GM19035 (cell line): Measurements from ENCODE around the gene WNT9B.

Source experiments
- ATAC-seq: cut with Tn5 transposase; IDR thresholded peaks from one replicate; pipeline ENCODE4 v1.9.1; 2021; ENCODE audit not compliant: unreplicated experiment

WNT9B gene

GRCh38 chr17:46851029-46851741, at the start of gene WNT9B:
TSS of gene WNT9B (plus strand) at chr17:46851583. CDS start at chr17:46851639, 56 bp downstream.
- no peak for ATAC-seq

- no peak for ATAC-seq
Observed at GRCh38 chr17:46802800-46803199, 48.6 kb upstream of the WNT9B start.

GRCh38 chr17:46803544-46803943, 47.8 kb upstream of the WNT9B start:
- ATAC-seq: no peak

- ATAC-seq: no peak
Observed at GRCh38 chr17:46805771-46806170, 45.6 kb upstream of the WNT9B start.

GRCh38 chr17:46809110-46809571, 42.2 kb upstream of the WNT9B start:
- ATAC-seq: no peak

GRCh38 chr17:46810837-46811236, 40.5 kb upstream of the WNT9B start:
- ATAC-seq: no peak

- ATAC-seq: no peak
Observed at GRCh38 chr17:46811978-46812583, 39.3 kb upstream of the WNT9B start.

- no peak for ATAC-seq
Observed at GRCh38 chr17:46812624-46813318, 38.6 kb upstream of the WNT9B start.

- no peak for ATAC-seq
Observed at GRCh38 chr17:46813920-46814319, 37.5 kb upstream of the WNT9B start.

GRCh38 chr17:46814446-46814845, 36.9 kb upstream of the WNT9B start:
- no peak for ATAC-seq

- no peak for ATAC-seq
Observed at GRCh38 chr17:46815474-46816353, 35.7 kb upstream of the WNT9B start.

- no peak for ATAC-seq
Observed at GRCh38 chr17:46817151-46817900, 34.1 kb upstream of the WNT9B start.

- no peak for ATAC-seq
Observed at GRCh38 chr17:46817901-46818209, 33.5 kb upstream of the WNT9B start.

GRCh38 chr17:46818316-46818928, 33.0 kb upstream of the WNT9B start, which contains the start of gene WNT3:
TSS of gene WNT3 (minus strand) at chr17:46818692. CDS start at chr17:46818597, 95 bp downstream.
- ATAC-seq: no peak

GRCh38 chr17:46818929-46819859, 32.2 kb upstream of the WNT9B start:
- no peak for ATAC-seq

- ATAC-seq: no peak
Observed at GRCh38 chr17:46819906-46820351, 31.5 kb upstream of the WNT9B start.

GRCh38 chr17:46820592-46821450, 30.6 kb upstream of the WNT9B start:
- ATAC-seq: no peak
